Measurements from ENCODE around the gene PKP3. TPM values are rescaled to one million over a fixed set of nuclear protein-coding genes. Genes with fewer than 3 reads are reported as not detected.

Gene PKP3
- total RNA-seq, 1 donor from 2014 or later = 117 TPM

DNA sequence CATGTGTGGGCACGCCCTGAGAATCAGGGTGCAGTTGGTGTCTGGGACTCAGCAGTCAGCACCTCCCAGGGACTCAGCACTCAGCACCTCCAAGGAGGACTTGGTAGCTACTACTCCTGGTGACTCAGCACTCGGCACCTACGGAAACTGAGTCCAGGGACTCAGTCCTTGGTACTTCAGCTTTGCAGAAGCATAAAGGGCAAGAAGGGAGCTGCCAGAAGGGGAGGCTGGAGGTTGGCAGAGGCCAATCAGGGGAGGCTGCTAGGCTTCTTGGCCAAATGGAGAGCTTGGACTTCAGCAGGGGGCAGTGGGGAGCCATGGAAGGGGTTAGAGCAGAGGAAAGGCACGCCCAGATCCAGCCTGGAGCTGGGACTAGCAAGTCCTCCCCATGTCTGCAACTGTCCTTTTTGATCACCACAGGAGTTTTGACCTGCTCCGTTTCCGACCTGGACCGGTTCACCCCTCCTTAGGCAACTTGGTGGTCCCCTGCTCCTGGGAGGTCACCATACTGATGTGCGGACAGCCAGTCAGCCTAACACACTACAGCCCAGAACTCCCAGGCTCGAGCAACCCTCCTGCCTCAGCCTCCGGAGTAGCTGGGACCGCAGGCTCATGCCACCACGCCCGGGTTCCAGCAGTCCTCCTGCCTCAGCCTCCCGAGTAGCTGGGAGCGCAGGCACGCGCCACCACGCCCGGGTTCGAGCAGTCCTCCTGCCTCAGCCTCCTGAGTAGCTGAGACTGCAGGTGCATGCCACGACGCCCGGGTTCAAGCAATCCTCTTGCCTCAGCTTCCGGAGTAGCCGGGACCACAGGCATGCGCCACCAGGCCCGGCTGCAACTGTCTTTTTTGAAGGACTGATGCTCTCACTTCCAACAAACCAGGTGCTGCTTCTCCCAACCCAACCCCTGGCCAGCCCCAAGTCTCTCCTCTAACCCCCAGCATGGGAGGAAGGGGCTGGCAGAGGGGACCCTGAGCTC is 46.3 kb downstream of the PKP3 start:
- Histone ChIP-seq H3K4me1 (peaks cover 13% of the 10 kb centered on the region), H3K9me3 (no peaks in the 10 kb centered on the region), H3K36me3 (no peaks in the 10 kb centered on the region), H3K27me3 (peaks cover 5% of the 10 kb centered on the region), H3K4me3 (no peak overlapping the region), H3K27ac (no peak overlapping the region)
- no peak for TF ChIP-seq POLR2A (IDR thresholded peaks at IDR 0.05)
- TF ChIP-seq CTCF (IDR thresholded peaks at IDR 0.05) = no peak
- TF ChIP-seq POLR2AphosphoS5 (IDR thresholded peaks at IDR 0.05; ENCODE audit: insufficient read depth in 1 of 2, low read depth in 1 of 2) = no peak
- no peak for DNase-seq (ENCODE audit: extremely low spot score in 2 of 2)
- intact Hi-C loops (cut with DNase I) = loop anchor here (10.0 kb wide), 1 partner anchor 186 kb away; no protein-coding TSS in a partner anchor

DNA sequence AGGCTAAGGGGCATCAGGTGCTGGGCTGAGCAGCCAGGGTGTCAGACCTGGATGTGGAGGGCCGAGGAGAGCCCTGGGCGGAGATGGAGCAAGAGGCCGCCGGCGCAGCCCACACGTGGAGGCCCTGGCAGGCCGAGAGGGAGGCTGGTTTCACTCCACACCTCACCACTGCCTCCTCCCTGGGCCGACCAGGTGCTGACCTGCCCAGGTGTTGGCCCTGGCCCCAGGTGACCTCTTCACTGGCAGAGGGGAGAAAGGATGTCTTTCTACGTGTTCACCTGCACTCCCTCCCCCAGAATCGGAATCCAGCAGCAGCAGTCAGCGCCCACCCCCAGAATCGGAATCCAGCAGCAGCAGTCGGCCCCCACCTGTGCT is 47.0 kb downstream of the PKP3 start:
- intact Hi-C loops (cut with DNase I) = loop anchor here (10.0 kb wide), 1 partner anchor 186 kb away; no protein-coding TSS in a partner anchor

DNA sequence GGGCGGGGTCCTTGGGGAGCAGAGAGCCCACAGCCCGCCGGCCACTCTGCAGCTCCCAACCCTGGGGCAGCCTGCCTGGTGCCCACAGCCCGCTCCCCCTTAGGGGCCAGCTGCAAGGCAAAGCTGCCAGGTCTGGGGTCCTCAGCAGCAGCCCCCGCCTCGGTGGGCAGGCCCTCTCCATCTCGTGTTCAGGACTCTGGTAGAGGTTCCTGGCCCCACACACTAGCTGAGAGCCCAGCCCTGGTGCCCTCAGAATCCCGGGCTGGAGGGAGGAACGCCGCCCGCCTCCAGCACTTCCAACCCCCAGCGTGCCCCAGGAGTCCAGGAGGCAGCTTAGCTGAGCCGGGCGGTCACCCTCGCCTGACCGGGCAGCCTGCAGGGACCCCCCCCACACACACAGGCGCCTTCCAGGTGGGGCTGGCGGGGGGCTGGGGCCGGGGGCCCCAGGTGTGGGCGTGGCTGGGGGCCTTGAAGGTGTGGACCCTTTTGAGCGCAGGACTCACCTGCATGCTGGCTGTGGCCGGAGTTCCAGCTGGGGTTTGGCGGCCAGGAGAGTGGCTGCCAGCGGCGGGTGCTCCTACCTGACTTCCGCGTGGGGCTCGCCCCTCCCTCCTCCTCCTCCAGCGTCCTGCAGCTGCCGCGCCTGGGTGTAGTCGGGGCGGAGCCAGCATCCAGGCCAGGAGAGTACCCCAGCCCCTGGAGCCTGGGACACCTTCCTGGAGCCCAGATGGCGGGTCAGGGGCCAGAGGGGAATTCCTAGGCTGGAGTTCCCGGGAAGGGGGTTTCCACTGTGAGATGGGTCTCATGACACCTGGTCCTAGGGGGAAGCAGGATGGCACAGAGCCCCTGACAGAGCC is 47.6 kb downstream of the PKP3 start, which contains the start of gene ANO9:
TSS of gene ANO9 (minus strand) at position 594 of the 857 bp plus-strand sequence. CDS start at position 509, 85 bp downstream.
- intact Hi-C loops (cut with DNase I) = loop anchor here (10.0 kb wide), 1 partner anchor 187 kb away; no protein-coding TSS in a partner anchor
- DNase-seq (ENCODE audit: extremely low spot score in 2 of 2) = no peak
- Histone ChIP-seq H3K4me3 (peak within 1 kb of the TSS in 1 of 2 donors; percentile 37), H3K27me3 (peaks cover 5% of the 10 kb centered on the region), H3K27ac (no peak within 1 kb of the TSS), H3K9me3 (no peaks in the 10 kb centered on the region), H3K36me3 (no peaks in the 10 kb centered on the region), H3K4me1 (peaks cover 13% of the 10 kb centered on the region)
- TF ChIP-seq CTCF (IDR thresholded peaks at IDR 0.05) = no peak
- TF ChIP-seq POLR2A (IDR thresholded peaks at IDR 0.05) = no peak
- TF ChIP-seq POLR2AphosphoS5 (IDR thresholded peaks at IDR 0.05; ENCODE audit: insufficient read depth in 1 of 2, low read depth in 1 of 2) = no peak

More for the DNA sequence above, 47.0 kb downstream of the PKP3 start:
- Histone ChIP-seq H3K4me3 (peak overlapping the region in 1 of 2 donors; percentile 37), H3K9me3 (no peaks in the 10 kb centered on the region), H3K4me1 (peaks cover 13% of the 10 kb centered on the region), H3K27ac (no peak overlapping the region), H3K27me3 (peaks cover 5% of the 10 kb centered on the region), H3K36me3 (no peaks in the 10 kb centered on the region)
- no peak for DNase-seq (ENCODE audit: extremely low spot score in 2 of 2)
- TF ChIP-seq POLR2AphosphoS5 (IDR thresholded peaks at IDR 0.05; ENCODE audit: insufficient read depth in 1 of 2, low read depth in 1 of 2) = no peak
- no peak for TF ChIP-seq POLR2A (IDR thresholded peaks at IDR 0.05)

DNA sequence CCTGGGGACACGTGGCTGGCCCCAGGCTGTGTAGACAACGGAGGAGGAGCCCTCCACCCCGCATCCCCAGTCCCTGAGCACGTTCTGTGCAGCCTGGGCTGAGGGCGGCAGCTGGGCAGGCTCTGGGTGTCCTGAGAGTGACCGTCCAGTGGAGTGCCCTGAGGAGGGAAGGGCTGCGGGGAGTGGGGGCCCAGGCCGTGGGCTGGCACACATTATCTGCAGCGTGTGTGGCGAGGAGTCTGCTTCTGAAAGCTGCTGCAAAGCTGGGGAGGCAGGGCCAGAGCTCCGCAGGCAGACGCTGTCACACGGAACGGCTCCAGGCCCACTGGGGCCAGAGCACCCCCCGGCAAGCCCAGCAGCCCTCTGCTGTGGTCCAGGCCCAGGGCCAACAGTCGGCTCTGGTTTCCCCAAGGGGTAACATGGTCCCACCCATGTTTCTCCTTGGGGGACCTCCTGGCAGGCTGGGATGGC is 48.6 kb downstream of the PKP3 start:
- TF ChIP-seq POLR2A (IDR thresholded peaks at IDR 0.05) = no peak
- no peak for TF ChIP-seq CTCF (IDR thresholded peaks at IDR 0.05)
- no peak for TF ChIP-seq POLR2AphosphoS5 (IDR thresholded peaks at IDR 0.05; ENCODE audit: insufficient read depth in 1 of 2, low read depth in 1 of 2)
- Histone ChIP-seq H3K9me3 (no peaks in the 10 kb centered on the region), H3K4me1 (peaks cover 15% of the 10 kb centered on the region), H3K4me3 (no peak overlapping the region), H3K27ac (no peak overlapping the region), H3K27me3 (peaks cover 5% of the 10 kb centered on the region), H3K36me3 (no peaks in the 10 kb centered on the region)
- intact Hi-C loops (cut with DNase I) = loop anchor here (10.0 kb wide), 1 partner anchor 188 kb away; no protein-coding TSS in a partner anchor
- DNase-seq (ENCODE audit: extremely low spot score in 2 of 2) = no peak

Data from vagina (tissue), 2 donors.